ENCODE measurements around the gene BRI3BP. TPM values are rescaled to one million over a fixed set of nuclear protein-coding genes. Genes with fewer than 3 reads are reported as not detected.
A peak's percentile ranks its signal among the peaks of the same experiment; 100 is the strongest.
"Not testable (repeated sequence)": the region's sequence is repeated elsewhere in the genome, so short reads cannot be mapped to it uniquely, and the experiment has no call there.

BRI3BP gene
- total RNA-seq, 1 donor from 2014 or later = 2.6 TPM

- no peak for DNase-seq (ENCODE audit: low read depth in 2 of 2)
Observed at GRCh38 chr12:125021771-125022170, 28.3 kb downstream of the BRI3BP start.

GRCh38 chr12:125023065-125023464 lies 29.6 kb downstream of the BRI3BP start:
- no peak for DNase-seq (ENCODE audit: low read depth in 2 of 2)

- no peak for DNase-seq (ENCODE audit: low read depth in 2 of 2)
Observed at GRCh38 chr12:125024949-125025563, 31.6 kb downstream of the BRI3BP start.

- DNase-seq (ENCODE audit: low read depth in 2 of 2) = no peak
Observed at GRCh38 chr12:125025606-125026235, 32.3 kb downstream of the BRI3BP start.

- no peak for DNase-seq (ENCODE audit: low read depth in 2 of 2)
Observed at GRCh38 chr12:125028106-125028505, 34.7 kb downstream of the BRI3BP start.

- DNase-seq (ENCODE audit: low read depth in 2 of 2) = peak in 1 of 2 donors; percentile 22
Observed at GRCh38 chr12:125029761-125030358, 36.4 kb downstream of the BRI3BP start.

GRCh38 chr12:125031471-125031870 lies 38.0 kb downstream of the BRI3BP start:
- not testable (repeated sequence) for DNase-seq (ENCODE audit: low read depth in 2 of 2)

GRCh38 chr12:125032466-125033152 lies 39.2 kb downstream of the BRI3BP start:
- no peak for DNase-seq (ENCODE audit: low read depth in 2 of 2)

- no peak for DNase-seq (ENCODE audit: low read depth in 2 of 2)
Observed at GRCh38 chr12:125033288-125033687, 39.8 kb downstream of the BRI3BP start.

- no peak for DNase-seq (ENCODE audit: low read depth in 2 of 2)
Observed at GRCh38 chr12:125038976-125039625, 45.7 kb downstream of the BRI3BP start.

GRCh38 chr12:125049093-125049458 lies 55.6 kb downstream of the BRI3BP start:
- no peak for DNase-seq (ENCODE audit: low read depth in 2 of 2)

GRCh38 chr12:125050446-125050845 lies 57.0 kb downstream of the BRI3BP start:
- DNase-seq (ENCODE audit: low read depth in 2 of 2) = no peak

GRCh38 chr12:125050868-125051267 lies 57.4 kb downstream of the BRI3BP start:
- DNase-seq (ENCODE audit: low read depth in 2 of 2) = no peak

- DNase-seq (ENCODE audit: low read depth in 2 of 2) = no peak
Observed at GRCh38 chr12:125053821-125054220, 60.4 kb downstream of the BRI3BP start.

- DNase-seq (ENCODE audit: low read depth in 2 of 2) = no peak
Observed at GRCh38 chr12:125055591-125055990, 62.1 kb downstream of the BRI3BP start.

- DNase-seq (ENCODE audit: low read depth in 2 of 2) = no peak
Observed at GRCh38 chr12:125056306-125056705, 62.9 kb downstream of the BRI3BP start.

GRCh38 chr12:125057708-125058107 lies 64.3 kb downstream of the BRI3BP start:
- DNase-seq (ENCODE audit: low read depth in 2 of 2) = no peak

- no peak for DNase-seq (ENCODE audit: low read depth in 2 of 2)
Observed at GRCh38 chr12:125061229-125061628, 67.8 kb downstream of the BRI3BP start.

- DNase-seq (ENCODE audit: low read depth in 2 of 2) = not testable (repeated sequence)
Observed at GRCh38 chr12:125063522-125063921, 70.1 kb downstream of the BRI3BP start.

- no peak for DNase-seq (ENCODE audit: low read depth in 2 of 2)
Observed at GRCh38 chr12:125064492-125064891, 71.0 kb downstream of the BRI3BP start.

GRCh38 chr12:125065021-125065918 lies 71.8 kb downstream of the BRI3BP start, which contains the start of gene AACS:
Gene AACS, plus strand, starts transcription at chr12:125065435. Its CDS starts 150 bp downstream, at chr12:125065585.
- peak; percentile 82 to 86 for DNase-seq (ENCODE audit: low read depth in 2 of 2)
